Nephron progenitor cell (in vitro differentiated cells): ENCODE measurements around the gene IRX6.

Source experiments
- DNase-seq: peaks from one replicate; pipeline ENCODE4 v3.0.0; 2021
- H3K27ac Mint-ChIP-seq: 2 replicates; pipeline ENCODE4 v1.8.0; 2021; ENCODE audit warnings: mild to moderate bottlenecking, moderate library complexity, mixed read lengths
- H3K27me3 Mint-ChIP-seq: 2 replicates; pipeline ENCODE4 v1.8.0; 2021; ENCODE audit warnings: mild to moderate bottlenecking, low read depth, mixed read lengths; ENCODE audit not compliant: poor library complexity
- H3K36me3 Mint-ChIP-seq: 2 replicates; pipeline ENCODE4 v1.8.0; 2021; ENCODE audit warnings: low read depth, mixed read lengths
- H3K4me1 Mint-ChIP-seq: 2 replicates; pipeline ENCODE4 v1.8.0; 2021; ENCODE audit warnings: mixed read lengths
- H3K4me3 Mint-ChIP-seq: 2 replicates; pipeline ENCODE4 v1.8.0; 2021; ENCODE audit warnings: mild to moderate bottlenecking, moderate library complexity, mixed read lengths
- H3K9me3 Mint-ChIP-seq: 2 replicates; pipeline ENCODE4 v1.8.0; 2021; ENCODE audit warnings: mild to moderate bottlenecking, moderate library complexity, mixed read lengths
- CTCF ChIP-seq: fragments of 200-600 bp; sonication (generic); IDR thresholded peaks from 2 replicates; pipeline ENCODE4 v1.5.0; 2021; ENCODE audit warnings: antibody characterized with exemption

IRX6 gene

DNA sequence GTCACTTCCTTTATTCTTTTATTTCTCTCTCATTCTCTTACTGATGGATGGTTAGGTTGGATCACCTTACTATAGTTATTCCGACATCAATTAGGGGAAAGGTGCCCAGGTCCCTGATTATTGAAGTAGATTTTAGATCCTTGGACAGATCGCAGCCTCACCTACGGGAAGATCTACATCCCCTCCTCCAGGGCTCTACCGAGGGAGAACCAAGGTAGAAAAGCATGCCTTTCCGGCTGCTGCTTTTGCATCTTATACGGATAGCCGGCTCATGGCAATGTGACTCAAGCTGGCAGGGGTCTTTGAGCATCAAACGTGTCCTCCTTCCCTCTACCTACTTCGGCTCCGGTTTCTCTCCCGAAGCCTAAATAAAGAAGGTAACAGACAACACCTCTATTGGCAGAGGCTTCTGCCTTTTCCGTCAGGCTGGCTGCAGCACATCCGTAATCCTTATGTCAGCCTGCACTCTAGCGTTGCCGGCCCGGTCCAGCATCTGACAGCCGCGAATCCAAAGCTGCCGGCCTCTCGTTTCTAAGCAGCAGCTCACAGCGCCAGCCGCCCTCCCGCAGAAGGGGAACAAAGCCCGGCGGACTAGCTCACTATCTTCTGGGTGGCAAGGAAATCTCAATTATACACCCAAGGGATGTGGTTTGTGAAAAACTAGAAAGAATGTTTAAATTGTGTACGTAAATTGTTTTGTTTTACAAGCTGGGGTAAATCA lies 46.9 kb downstream of the IRX6 start:
- peak; percentile 40 for TF ChIP-seq CTCF
- peak overlapping the region; percentile 26 for H3K4me3 Mint-ChIP-seq
- H3K36me3 Mint-ChIP-seq: no peaks in the 10 kb centered on the region
- H3K27me3 Mint-ChIP-seq: peaks cover 86% of the 10 kb centered on the region
- peaks cover 4% of the 10 kb centered on the region for H3K4me1 Mint-ChIP-seq
- H3K9me3 Mint-ChIP-seq: no peaks in the 10 kb centered on the region
- DNase-seq: peak; percentile 68
- H3K27ac Mint-ChIP-seq: no peak overlapping the region

DNA sequence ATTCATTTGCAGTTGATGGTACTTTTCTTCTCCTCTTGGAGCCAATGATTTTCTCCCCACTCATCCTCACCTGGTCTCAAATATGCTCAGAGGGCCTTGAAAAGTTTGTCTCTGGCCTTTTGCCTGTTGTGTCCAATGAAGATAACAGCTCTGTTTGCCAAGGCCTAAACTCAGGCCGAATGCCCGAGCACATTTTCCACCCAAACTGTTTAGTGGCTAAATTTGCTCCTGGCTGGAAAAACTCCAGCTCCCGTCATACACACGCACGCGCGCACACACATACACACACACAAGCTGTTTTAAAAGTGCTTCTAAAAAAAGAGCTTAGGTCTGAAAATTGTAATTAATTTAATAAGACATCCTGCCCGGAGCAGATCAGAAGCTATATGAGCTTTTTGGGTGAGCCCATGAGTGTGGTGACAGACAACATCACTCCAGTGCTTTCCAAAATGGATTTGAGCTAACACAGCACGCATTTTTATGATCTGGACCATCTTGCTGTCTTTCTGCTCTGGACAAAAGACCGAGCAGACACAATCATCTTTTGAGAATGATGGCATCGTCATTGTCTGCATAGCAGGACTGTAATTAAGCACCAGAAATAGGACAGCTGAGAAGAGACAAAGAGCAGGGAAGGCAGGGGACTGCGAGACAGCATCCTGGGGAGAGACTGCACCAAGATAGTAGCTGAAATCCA lies 48.9 kb downstream of the IRX6 start:
- peaks cover 9% of the 10 kb centered on the region for H3K4me1 Mint-ChIP-seq
- H3K9me3 Mint-ChIP-seq: no peaks in the 10 kb centered on the region
- no peak overlapping the region for H3K4me3 Mint-ChIP-seq
- no peak for DNase-seq
- H3K27me3 Mint-ChIP-seq: peaks cover 81% of the 10 kb centered on the region
- H3K27ac Mint-ChIP-seq: no peak overlapping the region
- H3K36me3 Mint-ChIP-seq: no peaks in the 10 kb centered on the region
- no peak for TF ChIP-seq CTCF

DNA sequence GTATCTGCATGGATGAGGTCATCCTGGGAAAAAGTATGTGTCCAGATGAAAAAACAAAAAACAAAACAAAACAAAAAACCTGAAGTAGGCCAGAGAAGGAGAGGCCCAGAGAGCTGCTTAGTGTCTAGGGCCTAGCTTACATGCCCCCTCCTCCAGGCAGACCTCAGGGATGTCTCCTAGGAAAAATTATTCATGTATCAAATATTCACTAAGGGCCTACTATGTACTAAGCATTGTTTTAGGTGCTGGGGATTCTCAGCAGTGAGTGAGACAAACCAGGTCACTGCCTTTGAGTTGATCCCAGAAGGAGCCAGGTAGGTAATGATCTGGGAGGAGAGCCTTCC lies 49.5 kb downstream of the IRX6 start:
- H3K27ac Mint-ChIP-seq: no peak overlapping the region
- peaks cover 76% of the 10 kb centered on the region for H3K27me3 Mint-ChIP-seq
- no peaks in the 10 kb centered on the region for H3K36me3 Mint-ChIP-seq
- no peak for TF ChIP-seq CTCF
- H3K4me3 Mint-ChIP-seq: no peak overlapping the region
- H3K4me1 Mint-ChIP-seq: peaks cover 9% of the 10 kb centered on the region
- H3K9me3 Mint-ChIP-seq: no peaks in the 10 kb centered on the region
- no peak for DNase-seq

GRCh38 chr16:55376045-55376444 lies 52.0 kb downstream of the IRX6 start:
- DNase-seq: no peak
- Mint-ChIP-seq H3K36me3 (no peaks in the 10 kb centered on the region), H3K27ac (no peak overlapping the region), H3K4me3 (no peak overlapping the region), H3K4me1 (peaks cover 5% of the 10 kb centered on the region), H3K9me3 (no peaks in the 10 kb centered on the region), H3K27me3 (peaks cover 73% of the 10 kb centered on the region)
- TF ChIP-seq CTCF: no peak

DNA sequence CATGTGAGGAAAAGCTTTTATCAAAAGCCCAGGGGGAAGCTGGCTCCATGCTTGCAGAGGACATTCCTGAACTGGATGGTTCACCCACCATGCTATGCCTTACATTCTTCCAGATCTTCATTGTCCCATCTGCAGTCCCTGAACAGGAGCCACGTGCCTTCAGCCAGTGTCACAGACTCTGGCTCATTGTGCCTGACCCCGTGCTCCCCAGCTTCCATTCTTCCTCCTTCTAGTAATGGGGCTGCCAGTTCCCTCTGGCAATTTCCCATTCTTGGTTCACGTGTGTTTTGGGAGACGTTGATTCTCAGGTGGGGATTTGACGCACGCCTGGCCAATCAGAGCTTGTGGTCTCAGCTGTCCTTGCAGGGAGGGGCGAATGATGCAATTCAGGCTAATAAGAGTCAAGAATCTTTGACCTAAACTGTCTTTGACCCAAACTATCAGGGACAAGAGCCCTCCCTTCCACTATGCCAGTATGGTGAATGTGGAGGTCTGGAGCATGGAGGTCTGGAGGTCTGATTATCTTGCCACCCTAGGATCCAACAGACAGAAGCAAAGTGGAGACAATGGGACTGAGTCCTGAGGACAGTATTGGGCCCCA lies 52.7 kb downstream of the IRX6 start:
- H3K4me3 Mint-ChIP-seq: no peak overlapping the region
- no peak overlapping the region for H3K27ac Mint-ChIP-seq
- peaks cover 5% of the 10 kb centered on the region for H3K4me1 Mint-ChIP-seq
- H3K36me3 Mint-ChIP-seq: no peaks in the 10 kb centered on the region
- peaks cover 69% of the 10 kb centered on the region for H3K27me3 Mint-ChIP-seq
- no peaks in the 10 kb centered on the region for H3K9me3 Mint-ChIP-seq
- TF ChIP-seq CTCF: no peak
- DNase-seq: no peak
